Osteoblast (primary cell): ENCODE results near the gene CARMIL1. TPM values are rescaled to one million over a fixed set of nuclear protein-coding genes. Genes with fewer than 3 reads are reported as not detected.

ENCODE experiments used
- DNase-seq: peaks from one replicate; pipeline ENCODE4 v3.0.0; 2011; ENCODE audit warnings: low spot score, mixed read lengths; ENCODE audit not compliant: insufficient read length; ENCODE audit errors: missing footprints
- H2AFZ ChIP-seq: 2 replicates; pipeline ENCODE4 v1.6.0; 2011; ENCODE audit warnings: mild to moderate bottlenecking, low read length
- H3K27ac ChIP-seq: 2 replicates; pipeline ENCODE4 v1.5.1; 2011; ENCODE audit warnings: mild to moderate bottlenecking, low read depth, low read length, moderate library complexity
- H3K27me3 ChIP-seq: 2 replicates; pipeline ENCODE4 v1.6.0; 2012; ENCODE audit warnings: mild to moderate bottlenecking, control low read depth, inconsistent platforms, low read length, moderate library complexity; ENCODE audit not compliant: insufficient read depth
- H3K36me3 ChIP-seq: 2 replicates; pipeline ENCODE4 v1.5.1; 2011; ENCODE audit warnings: mild to moderate bottlenecking, low read length, control low read depth, moderate library complexity; ENCODE audit not compliant: insufficient read depth
- H3K4me1 ChIP-seq: 2 replicates; pipeline ENCODE4 v1.5.1; 2011; ENCODE audit warnings: mild to moderate bottlenecking, low read length, control low read depth, moderate library complexity; ENCODE audit not compliant: insufficient read depth
- H3K4me2 ChIP-seq: 2 replicates; pipeline ENCODE4 v1.6.0; 2011; ENCODE audit warnings: mild to moderate bottlenecking, low read length; ENCODE audit not compliant: insufficient read depth
- H3K4me3 ChIP-seq: fragments of 200-600 bp; sonication (generic); 3 replicates; pipeline ENCODE4 v1.5.1; 2012; ENCODE audit warnings: mild to moderate bottlenecking, low read length, inconsistent platforms; ENCODE audit not compliant: insufficient read depth
- H3K79me2 ChIP-seq: 2 replicates; pipeline ENCODE4 v1.6.0; 2012; ENCODE audit warnings: mild to moderate bottlenecking, low read length, control low read depth, inconsistent platforms; ENCODE audit not compliant: insufficient read depth
- H3K9me3 ChIP-seq: 2 replicates; pipeline ENCODE4 v1.5.1; 2011; ENCODE audit warnings: low read depth, low read length, control low read depth
- H4K20me1 ChIP-seq: 2 replicates; pipeline ENCODE4 v1.6.0; 2012; ENCODE audit warnings: mild to moderate bottlenecking, low read length, control low read depth; ENCODE audit not compliant: insufficient read depth
- CTCF ChIP-seq: IDR thresholded peaks from 2 replicates; pipeline ENCODE4 v1.5.1; 2011; ENCODE audit warnings: mild to moderate bottlenecking, low read depth, low read length, moderate library complexity; ENCODE audit errors: extremely low read depth
- total RNA-seq: library from RNA; depleted of rRNA; stranded (reverse); fragments of >200 nt; gene quantifications from 2 replicates; pipeline ENCODE4 v1.2.3, GENCODE V29; 2012

The CARMIL1 gene
- total RNA-seq, 1 donor = 25.7 TPM

DNA sequence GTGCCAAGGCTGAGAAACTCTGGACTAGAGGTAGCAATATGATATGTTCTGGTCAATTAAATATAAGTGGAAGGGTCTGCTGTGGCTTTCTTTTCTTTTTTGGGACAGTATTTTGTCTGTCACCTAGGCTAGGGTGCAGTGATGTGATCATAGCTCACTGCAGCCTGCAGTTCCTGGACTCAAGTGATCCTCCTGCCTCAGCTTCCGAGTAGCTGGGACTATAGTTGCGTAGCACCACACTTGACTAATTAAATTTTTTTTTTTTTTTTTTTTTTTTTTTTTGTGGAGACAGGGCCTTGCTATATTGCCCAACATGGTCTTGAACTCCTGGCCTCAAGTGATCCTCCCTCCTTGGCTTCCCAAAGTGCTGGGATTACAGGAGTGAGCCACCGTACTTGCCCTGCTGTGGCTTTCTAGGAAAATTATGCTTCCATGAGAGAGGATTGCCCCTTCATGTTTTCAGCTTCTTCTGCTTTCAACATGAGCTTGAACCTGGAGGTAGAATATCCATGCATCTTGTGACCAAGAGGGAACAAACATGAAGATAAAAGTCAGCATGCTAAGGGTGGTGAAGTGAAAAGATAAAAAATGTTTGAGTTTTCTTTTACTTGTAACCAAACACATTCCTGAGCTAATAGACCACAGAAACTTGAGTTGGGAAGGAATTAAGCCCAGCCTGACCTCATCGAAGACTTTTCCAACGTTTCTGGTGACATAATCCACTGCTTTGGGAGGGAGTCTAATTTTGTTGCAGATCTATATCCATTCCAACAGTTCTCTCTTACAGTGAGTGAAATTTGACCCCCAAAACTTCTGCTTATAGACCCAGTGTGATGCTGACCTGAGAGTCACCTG is 75.1 kb downstream of the CARMIL1 start:
- Histone ChIP-seq H3K4me2 (no peak overlapping the region), H3K36me3 (no peaks in the 10 kb centered on the region), H2AFZ (no peak overlapping the region), H3K27me3 (no peaks in the 10 kb centered on the region), H3K4me1 (peaks cover 12% of the 10 kb centered on the region), H3K9me3 (no peaks in the 10 kb centered on the region), H3K79me2 (peaks cover 2% of the 10 kb centered on the region), H3K4me3 (no peak overlapping the region), H4K20me1 (no peaks in the 10 kb centered on the region), H3K27ac (no peak overlapping the region)
- TF ChIP-seq CTCF = no peak
- DNase-seq = peak; percentile 53

GRCh38 chr6:25359191-25359861 is 80.2 kb downstream of the CARMIL1 start:
- TF ChIP-seq CTCF = no peak
- DNase-seq = peak; percentile 72
- Histone ChIP-seq H2AFZ (peak overlapping the region; percentile 78), H3K27me3 (no peaks in the 10 kb centered on the region), H3K9me3 (no peaks in the 10 kb centered on the region), H3K4me2 (peak overlapping the region; percentile 82), H3K27ac (peak overlapping the region; percentile 75), H3K79me2 (peaks cover 2% of the 10 kb centered on the region), H3K36me3 (no peaks in the 10 kb centered on the region), H3K4me3 (peak overlapping the region; percentile 54), H4K20me1 (no peaks in the 10 kb centered on the region), H3K4me1 (peaks cover 27% of the 10 kb centered on the region)

DNA sequence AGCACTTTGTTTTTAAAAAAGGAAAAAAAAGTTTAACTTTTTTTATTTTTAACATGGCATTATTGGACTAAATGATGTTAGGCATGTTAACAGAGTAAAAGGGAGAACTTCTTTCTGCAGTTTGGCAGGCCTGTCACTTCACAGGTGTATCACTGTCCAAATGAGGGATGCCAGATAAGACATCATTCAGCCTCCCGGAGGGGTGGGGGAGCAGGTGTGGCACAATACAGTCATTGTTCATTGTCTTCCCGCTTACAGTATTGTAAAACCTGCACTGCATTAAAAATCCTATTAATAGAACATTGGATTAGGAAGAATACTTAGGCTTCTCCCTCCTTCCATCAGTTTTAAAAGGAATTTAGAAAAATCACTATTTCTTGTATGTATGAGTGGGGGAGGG is 80.7 kb downstream of the CARMIL1 start:
- no peak for TF ChIP-seq CTCF
- H3K4me3 ChIP-seq = peak overlapping the region; percentile 54
- no peak for DNase-seq
- no peak overlapping the region for H2AFZ ChIP-seq
- peak overlapping the region; percentile 75 for H3K27ac ChIP-seq
- no peaks in the 10 kb centered on the region for H4K20me1 ChIP-seq
- H3K4me2 ChIP-seq = peak overlapping the region; percentile 82
- no peaks in the 10 kb centered on the region for H3K9me3 ChIP-seq
- no peaks in the 10 kb centered on the region for H3K27me3 ChIP-seq
- peaks cover 2% of the 10 kb centered on the region for H3K79me2 ChIP-seq
- peaks cover 22% of the 10 kb centered on the region for H3K4me1 ChIP-seq
- no peaks in the 10 kb centered on the region for H3K36me3 ChIP-seq

- DNase-seq = peak; percentile 73
These were observed 81.4 kb downstream of the CARMIL1 start for GRCh38 chr6:25360621-25361020.

More at GRCh38 chr6:25360621-25361020, 81.4 kb downstream of the CARMIL1 start:
- Histone ChIP-seq H3K4me1 (peaks cover 22% of the 10 kb centered on the region), H3K4me3 (no peak overlapping the region), H3K27me3 (no peaks in the 10 kb centered on the region), H3K9me3 (no peaks in the 10 kb centered on the region), H2AFZ (peak overlapping the region; percentile 54), H3K4me2 (peak overlapping the region; percentile 82), H3K79me2 (peaks cover 2% of the 10 kb centered on the region), H3K36me3 (no peaks in the 10 kb centered on the region), H4K20me1 (no peaks in the 10 kb centered on the region), H3K27ac (peak overlapping the region; percentile 75)
- TF ChIP-seq CTCF = no peak
